HG02884 (cell line): Measurements from ENCODE around the gene RBM7.

Experiments
- ATAC-seq: cut with Tn5 transposase; IDR thresholded peaks from one replicate; pipeline ENCODE4 v1.9.1; 2021; ENCODE audit warnings: mild to moderate bottlenecking, moderate library complexity; ENCODE audit not compliant: unreplicated experiment

RBM7 gene

DNA sequence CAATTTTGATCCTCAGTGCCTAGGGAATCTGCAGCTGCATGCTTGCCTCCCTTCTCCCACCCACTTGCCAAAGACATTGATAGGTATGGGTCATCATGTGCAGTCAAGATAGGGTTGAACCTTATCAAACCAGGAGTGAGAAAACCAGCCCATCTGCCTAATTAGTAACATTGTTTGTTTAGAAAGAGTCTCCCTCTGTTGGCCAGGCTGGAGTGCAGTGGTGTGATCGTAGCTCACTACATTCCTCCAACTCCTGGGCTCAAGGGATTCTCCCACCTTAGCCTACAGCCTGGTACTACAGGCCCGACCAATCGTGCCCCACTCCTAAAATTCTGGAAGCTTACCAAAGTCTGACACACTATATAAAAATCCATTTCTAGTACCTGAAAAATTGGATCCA, 4.7 kb upstream of the RBM7 start:
- no peak for ATAC-seq

- no peak for ATAC-seq
These were observed 3.5 kb upstream of the RBM7 start for GRCh38 chr11:114396916-114397315.

GRCh38 chr11:114397349-114397982, 3.0 kb upstream of the RBM7 start:
- no peak for ATAC-seq

DNA sequence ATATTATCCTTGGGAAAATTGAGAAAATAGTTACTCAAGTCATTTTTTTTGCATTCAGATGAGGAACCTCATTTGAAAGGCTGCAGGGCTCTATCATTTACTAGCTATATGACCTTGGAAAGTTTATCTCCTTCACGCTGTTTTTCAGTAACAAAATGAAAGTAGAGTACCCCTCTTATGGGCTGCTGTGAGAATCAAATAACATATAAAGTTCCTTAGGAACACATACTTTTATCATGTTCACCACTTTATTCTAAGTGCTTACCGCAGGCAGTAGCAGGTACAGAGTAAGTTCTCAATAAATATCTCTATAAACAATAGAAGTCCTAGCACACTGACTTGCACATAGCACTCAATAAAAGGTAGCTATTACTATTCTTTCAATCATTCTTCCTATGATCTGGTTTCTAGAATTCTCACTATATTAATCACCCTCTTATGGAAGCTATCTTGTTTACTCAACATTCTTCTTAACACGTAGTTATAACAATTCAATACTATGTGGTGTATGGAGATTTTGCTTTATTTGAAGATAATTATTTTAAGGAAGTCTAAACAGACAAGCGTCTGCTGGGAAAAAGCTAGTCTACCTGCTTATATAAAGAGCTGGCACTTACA, 2.1 kb upstream of the RBM7 start:
- no peak for ATAC-seq

- peak; percentile 23 for ATAC-seq
These were observed 813 bp upstream of the RBM7 start for GRCh38 chr11:114399490-114400215.

- no peak for ATAC-seq
These were observed 403 bp downstream of the RBM7 start for GRCh38 chr11:114400915-114401223.

DNA sequence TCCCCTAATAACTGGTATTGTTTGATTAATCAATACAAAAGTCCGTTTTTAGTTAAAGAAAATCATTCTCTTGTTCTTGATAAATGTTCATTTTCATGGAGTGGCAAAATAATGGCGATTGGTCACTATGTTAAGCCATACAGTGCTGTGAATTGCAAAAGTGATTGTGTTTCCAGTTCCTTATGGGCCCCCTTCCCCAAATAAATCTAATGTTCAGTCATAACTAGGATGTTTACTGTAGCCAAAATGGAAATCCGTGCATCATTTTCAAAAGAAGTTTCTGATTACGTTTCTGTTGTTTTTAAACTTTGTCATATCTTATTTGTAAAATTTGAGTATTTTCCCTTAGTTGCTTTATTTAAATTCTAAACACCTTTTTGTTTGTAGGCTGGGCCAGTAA, 845 bp downstream of the RBM7 start:
- ATAC-seq: no peak

GRCh38 chr11:114412946-114413345, 12.5 kb downstream of the RBM7 start:
- ATAC-seq: no peak

GRCh38 chr11:114413958-114414357, 13.5 kb downstream of the RBM7 start:
- no peak for ATAC-seq

- ATAC-seq: no peak
These were observed 16.0 kb downstream of the RBM7 start for GRCh38 chr11:114416441-114416961.

DNA sequence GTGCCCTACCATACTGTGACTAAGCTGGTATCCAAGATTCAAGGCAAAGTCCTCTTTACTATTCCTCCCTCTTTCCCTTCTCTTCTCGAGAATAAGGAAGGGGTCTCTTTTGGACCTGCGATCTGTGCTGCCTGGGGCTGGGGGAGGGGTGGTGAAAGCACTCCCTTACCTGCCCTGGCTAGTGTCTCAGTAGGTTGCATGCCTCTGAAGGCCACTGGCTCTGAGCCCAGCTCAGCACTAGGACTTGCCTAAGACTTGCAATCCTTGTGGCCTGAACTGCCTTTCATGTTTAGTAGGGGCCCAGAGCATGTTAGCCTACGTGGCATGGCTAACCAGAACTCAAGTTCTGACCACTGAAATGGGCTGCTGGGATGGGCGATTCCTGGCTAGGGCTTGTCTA, 25.8 kb downstream of the RBM7 start:
- no peak for ATAC-seq

DNA sequence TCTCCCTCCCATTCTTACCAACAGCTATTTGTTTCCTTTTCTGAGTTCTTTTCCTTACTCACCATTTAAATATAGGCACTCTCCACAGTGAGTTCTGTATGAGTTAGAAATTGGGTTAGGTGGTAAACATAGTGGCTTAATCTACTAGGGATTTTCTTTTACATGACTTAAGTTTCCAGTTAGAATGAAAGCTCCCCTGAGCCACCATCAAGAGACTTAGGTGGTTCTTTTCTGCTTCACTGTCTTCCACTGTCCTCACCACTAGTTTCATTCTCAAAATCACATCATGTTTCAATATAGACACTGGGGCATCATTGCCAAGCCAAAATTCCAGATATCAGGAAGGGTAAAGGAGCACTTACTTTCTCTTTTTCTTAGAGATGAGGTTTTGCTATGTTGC, 29.8 kb downstream of the RBM7 start:
- ATAC-seq: no peak

- ATAC-seq: no peak
These were observed 32.4 kb downstream of the RBM7 start for GRCh38 chr11:114432893-114433292.

DNA sequence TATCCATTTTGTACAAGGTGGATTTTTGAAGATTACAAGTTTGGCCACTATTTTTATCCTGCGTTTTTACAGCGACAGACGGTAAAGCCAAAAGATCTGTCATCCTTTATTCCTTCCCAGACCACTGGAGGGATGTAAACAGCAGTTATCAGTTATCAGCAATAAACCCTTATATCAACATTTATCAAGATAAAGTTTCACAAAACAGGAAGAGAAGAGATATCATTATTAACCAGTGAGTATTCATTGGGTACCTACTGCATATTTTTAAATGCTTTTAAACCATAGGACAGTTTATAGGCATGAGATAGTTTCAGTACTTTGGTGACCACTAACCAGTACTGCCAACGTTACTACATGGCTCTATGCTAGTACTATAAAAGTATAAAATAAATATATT, 32.9 kb downstream of the RBM7 start:
- ATAC-seq: no peak

GRCh38 chr11:114438303-114438702, 37.8 kb downstream of the RBM7 start:
- ATAC-seq: no peak

GRCh38 chr11:114439229-114440120, 39.0 kb downstream of the RBM7 start, which contains the start of gene REXO2:
REXO2 (plus strand) TSS chr11:114439467; CDS start chr11:114439529, 62 bp downstream.
- peak; percentile 99 for ATAC-seq

DNA sequence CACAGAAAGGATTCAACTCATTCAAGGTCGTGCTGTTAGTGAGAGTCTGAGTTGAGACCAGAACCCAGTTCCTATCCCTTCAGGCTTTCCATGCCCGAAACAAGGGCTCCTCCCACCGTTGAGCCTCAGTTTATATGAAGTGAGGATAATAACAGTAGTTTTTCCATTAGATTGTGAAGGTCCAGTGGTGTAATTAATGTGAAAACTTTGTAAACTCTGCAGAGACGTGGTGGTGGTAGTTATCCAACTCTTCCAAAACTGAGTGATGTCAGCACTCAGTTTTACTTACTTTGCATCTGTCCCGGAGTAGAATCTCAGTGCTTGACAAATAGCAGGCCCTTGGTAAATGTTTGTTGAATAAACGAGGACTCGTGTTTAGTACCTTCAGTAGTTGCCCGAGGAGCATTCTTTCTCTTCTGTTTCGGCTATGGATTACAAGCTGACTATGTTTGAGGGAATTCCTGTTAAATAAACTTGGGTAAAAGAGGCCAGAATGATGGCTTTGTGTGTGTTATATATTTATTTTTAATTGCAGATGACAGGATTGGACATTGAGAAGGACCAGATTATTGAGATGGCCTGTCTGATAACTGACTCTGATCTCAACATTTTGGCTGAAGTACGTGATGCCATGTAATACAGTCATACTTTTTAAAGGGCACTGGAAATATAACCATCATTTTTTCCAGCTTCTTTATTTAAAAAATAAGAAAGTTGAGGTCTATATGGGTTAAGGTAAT, 39.8 kb downstream of the RBM7 start:
- no peak for ATAC-seq

- ATAC-seq: no peak
These were observed 40.7 kb downstream of the RBM7 start for GRCh38 chr11:114440971-114441763.

DNA sequence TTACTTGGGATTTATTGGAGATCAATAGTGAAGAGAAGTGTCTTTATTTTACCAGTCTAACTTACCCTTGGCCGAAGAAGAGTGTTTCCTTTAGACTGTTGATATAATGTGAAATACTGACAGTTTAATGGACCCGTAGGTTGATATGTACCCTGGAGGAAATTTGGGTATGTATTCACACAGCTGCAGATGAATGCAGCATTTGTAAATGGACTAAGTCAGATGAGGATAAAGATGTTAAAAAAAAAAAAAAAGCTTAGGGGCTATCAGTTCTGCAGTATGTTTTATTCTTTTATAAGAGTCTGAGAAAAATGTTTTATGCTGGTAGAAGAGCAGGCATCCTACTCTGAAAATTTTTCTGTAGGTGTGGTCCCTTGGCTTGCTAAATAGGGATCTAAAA, 41.5 kb downstream of the RBM7 start:
- no peak for ATAC-seq

GRCh38 chr11:114442536-114442935, 42.1 kb downstream of the RBM7 start:
- ATAC-seq: no peak
